Stimulated activated naive CD8-positive, alpha-beta T cell treated with anti-CD3 and anti-CD28 coated beads, Interleukin-15, Interleukin-2, amounts not matched to agents 100 ng/mL and 50 ng/mL, for 24 hours (primary cell): ENCODE results near the gene HJV.
"Not testable (repeated sequence)": the region's sequence is repeated elsewhere in the genome, so short reads cannot be mapped to it uniquely, and the experiment has no call there.

Experiments
- H3K27ac Mint-ChIP-seq: one replicate; pipeline ENCODE4 v1.8.0; 2021; ENCODE audit warnings: mild to moderate bottlenecking, mixed read lengths
- H3K27me3 Mint-ChIP-seq: one replicate; pipeline ENCODE4 v1.8.0; 2021; ENCODE audit warnings: mixed read lengths
- H3K36me3 Mint-ChIP-seq: one replicate; pipeline ENCODE4 v1.8.0; 2021; ENCODE audit warnings: low read depth, mixed read lengths
- H3K4me1 Mint-ChIP-seq: one replicate; pipeline ENCODE4 v1.8.0; 2021; ENCODE audit warnings: low read depth, mixed read lengths
- H3K4me3 Mint-ChIP-seq: one replicate; pipeline ENCODE4 v1.8.0; 2021; ENCODE audit warnings: mild to moderate bottlenecking, mixed read lengths
- H3K9me3 Mint-ChIP-seq: one replicate; pipeline ENCODE4 v1.8.0; 2021; ENCODE audit warnings: mixed read lengths

The HJV gene

DNA sequence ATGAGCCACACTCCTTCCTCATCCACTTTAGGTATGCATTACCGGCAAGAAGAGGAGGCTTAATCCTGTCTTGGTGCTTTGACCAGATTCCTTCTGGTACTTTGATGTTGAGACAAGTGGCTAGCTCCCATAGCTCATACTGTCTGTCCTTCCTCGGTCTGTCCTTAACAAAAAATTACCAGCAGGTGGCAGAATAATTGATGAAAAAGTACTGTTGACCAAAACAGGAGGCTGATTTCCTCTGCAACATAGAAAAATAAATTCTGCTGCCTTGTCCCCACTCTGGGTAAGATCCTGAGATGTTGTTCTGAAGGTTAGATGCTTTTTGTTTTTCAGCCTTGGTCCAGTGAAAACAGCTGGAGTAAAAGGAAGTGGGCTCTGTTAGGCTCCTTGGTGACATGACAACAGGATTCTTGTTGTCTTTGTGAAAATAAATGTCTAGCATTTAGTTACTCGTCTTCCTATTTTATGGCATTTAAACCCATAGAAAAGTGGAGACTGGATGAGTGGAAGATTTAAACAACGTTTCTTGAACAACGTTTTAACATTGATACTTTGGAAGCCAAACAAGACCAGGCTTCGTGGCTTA is 11.2 kb upstream of the HJV start:
- no peaks in the 10 kb centered on the region for H3K27me3 Mint-ChIP-seq
- no peaks in the 10 kb centered on the region for H3K9me3 Mint-ChIP-seq
- H3K36me3 Mint-ChIP-seq, result peaks cover 6% of the 10 kb centered on the region
- H3K4me1 Mint-ChIP-seq, result peaks cover 36% of the 10 kb centered on the region
- H3K27ac Mint-ChIP-seq, result no peak overlapping the region
- no peak overlapping the region for H3K4me3 Mint-ChIP-seq

DNA sequence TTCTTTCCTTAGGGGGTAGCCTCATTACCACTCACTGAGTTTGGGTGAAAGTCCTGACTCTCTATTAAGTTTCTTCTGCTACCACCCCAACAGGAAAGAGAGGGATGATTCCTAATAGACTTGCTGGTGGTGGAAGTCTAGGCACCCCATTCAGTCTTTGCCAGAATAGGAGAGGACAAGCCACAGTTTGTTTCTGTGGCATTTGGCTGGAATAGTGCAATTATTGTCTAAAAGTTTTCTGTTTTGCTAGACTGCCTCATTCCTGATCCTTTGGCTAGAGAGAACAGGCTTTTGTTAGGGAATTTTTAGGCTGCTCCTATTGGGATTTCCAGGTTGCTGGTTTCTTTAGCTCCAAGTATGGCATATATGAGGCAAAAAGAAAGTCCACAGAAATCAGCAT is 9.9 kb upstream of the HJV start:
- no peak overlapping the region for H3K27ac Mint-ChIP-seq
- no peaks in the 10 kb centered on the region for H3K27me3 Mint-ChIP-seq
- peaks cover 4% of the 10 kb centered on the region for H3K36me3 Mint-ChIP-seq
- no peak overlapping the region for H3K4me3 Mint-ChIP-seq
- peaks cover 23% of the 10 kb centered on the region for H3K4me1 Mint-ChIP-seq
- H3K9me3 Mint-ChIP-seq, result no peaks in the 10 kb centered on the region

DNA sequence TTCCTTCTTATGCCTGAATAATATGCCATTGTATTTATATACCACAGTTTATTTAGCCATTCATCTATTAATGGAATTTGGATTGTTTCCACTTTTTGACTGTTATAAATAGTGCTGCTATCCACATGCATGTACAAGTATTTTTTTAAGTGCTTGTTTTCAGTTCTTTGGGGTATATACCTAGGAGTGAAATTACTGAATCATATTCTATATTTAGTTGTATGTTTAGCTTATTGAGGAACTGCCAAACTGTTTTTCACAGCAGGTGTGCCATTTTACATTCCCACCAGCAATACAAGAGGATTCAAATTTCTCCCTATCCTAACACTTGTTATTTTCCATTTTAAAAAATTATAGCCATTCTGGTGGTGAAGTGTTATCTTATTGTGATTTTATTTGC is 7.6 kb upstream of the HJV start:
- Mint-ChIP-seq H3K36me3 (no peaks in the 10 kb centered on the region), H3K4me3 (no peak overlapping the region), H3K27me3 (peaks cover 14% of the 10 kb centered on the region), H3K4me1 (peaks cover 5% of the 10 kb centered on the region), H3K27ac (no peak overlapping the region), H3K9me3 (no peaks in the 10 kb centered on the region)

DNA sequence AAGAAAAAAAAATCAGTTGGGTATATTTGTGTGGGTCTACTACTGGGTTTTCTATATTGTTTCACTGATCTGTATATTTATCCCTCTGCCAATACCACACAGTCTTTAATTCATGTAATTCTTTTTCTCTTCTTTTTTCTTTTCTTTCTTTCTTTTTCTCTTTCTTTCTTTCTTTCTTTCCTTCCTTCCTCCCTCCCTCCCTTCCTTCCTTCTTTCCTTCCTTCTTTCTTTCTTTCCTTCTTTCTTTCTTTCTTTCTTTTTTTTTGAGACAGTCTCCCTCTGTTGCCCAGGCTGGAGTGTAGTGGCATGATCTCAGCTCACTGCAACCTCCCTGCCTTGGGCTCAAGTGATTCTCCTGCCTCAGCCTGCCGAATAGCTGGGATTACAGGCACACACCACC is 5.1 kb upstream of the HJV start:
- not testable (repeated sequence) for H3K4me3 Mint-ChIP-seq, H3K4me1 Mint-ChIP-seq, H3K36me3 Mint-ChIP-seq, H3K27ac Mint-ChIP-seq, H3K9me3 Mint-ChIP-seq
- peaks cover 21% of the 10 kb centered on the region for H3K27me3 Mint-ChIP-seq

DNA sequence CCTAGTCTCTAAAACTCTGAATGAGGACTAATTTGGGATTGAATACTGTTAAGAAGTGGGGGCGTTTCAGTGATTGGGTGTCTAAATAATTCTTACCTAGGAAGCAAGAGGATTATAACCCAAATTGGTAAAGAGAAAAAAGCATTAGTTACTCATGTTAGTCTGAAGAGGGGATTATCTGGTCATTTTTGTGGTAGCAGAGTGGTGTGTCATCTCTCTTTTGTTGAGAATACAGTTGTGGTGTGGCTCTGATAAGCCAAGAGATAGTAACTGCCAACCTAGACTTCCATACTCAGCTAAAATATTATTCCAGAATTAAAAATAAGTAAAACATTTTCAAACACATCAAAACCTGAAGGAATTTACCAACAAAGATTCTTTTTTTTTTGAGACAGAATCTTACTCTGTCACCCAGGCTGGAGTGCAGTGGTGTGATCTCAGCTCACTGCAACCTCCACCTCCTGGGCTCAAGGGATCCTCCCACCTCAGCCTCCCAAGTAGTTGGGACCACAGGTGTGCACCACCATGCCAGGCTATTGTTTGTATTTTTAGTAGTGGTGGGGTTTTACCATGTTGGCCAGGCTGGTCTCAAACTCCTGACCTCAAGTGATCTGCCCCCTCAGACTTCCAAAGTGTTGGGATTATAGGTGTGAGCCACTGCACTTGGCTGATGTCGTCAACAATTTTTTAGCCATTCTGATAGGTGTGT is 4.4 kb upstream of the HJV start:
- peaks cover 25% of the 10 kb centered on the region for H3K27me3 Mint-ChIP-seq
- H3K9me3 Mint-ChIP-seq, H3K4me1 Mint-ChIP-seq, H3K4me3 Mint-ChIP-seq, H3K36me3 Mint-ChIP-seq, H3K27ac Mint-ChIP-seq: not testable (repeated sequence)

DNA sequence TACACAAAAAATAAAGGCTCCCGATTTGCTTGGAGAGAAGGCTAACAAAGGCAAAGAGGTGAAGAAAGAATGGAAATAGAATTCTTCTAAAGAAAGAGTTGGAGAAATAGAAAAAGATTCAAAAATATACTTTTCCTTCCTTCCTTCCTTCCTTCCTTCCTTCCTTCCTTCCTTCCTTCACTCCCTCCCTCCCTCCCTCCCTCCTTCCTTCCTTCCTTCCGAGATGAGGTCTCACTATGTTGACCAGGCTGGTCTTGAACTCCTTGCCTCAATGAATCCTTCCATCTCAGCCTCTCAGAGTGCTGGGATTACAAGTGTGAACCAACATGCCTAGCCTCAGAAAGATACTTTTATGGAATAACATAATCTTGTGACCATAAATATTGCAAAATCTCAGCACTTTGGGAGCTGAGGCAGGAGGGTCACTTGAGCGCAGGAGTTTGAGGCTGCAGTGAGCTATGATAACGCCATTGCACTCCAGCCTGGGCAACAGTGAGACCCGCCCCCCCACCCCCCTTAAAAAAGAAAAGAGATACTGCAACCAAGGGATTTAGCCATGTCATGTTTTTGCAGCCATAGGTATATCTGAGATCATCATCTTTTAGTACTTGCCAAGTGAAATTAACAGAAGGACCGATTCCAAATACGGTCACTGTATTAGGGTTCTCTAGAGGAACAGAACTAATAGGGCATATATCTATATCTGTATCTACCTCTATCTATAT is 1.0 kb upstream of the HJV start:
- Mint-ChIP-seq H3K4me3 (no peak overlapping the region), H3K27ac (no peak overlapping the region), H3K27me3 (peaks cover 55% of the 10 kb centered on the region), H3K4me1 (peaks cover 4% of the 10 kb centered on the region), H3K36me3 (no peaks in the 10 kb centered on the region), H3K9me3 (no peaks in the 10 kb centered on the region)

DNA sequence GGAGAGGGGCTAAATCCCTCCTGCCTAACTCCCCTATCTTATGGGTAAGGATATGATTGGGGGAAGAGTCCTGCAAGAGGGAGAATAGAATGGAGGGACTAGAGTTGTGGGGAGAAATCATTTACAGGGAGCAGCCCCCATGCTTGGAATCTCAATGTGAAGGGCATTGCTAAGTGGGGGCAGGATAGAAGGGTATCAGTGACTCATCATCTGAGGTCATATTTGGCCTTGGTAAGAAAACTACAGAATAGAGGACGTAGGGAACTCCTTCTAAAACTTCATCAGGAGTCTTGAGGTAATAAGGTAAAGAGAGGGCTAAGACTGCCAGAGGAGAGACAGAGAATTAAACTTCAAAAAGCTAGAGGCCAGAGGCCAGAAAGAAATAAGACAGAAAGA is 487 bp downstream of the HJV start:
- H3K36me3 Mint-ChIP-seq, result no peaks in the 10 kb centered on the region
- peaks cover 4% of the 10 kb centered on the region for H3K4me1 Mint-ChIP-seq
- no peak overlapping the region for H3K4me3 Mint-ChIP-seq
- H3K27me3 Mint-ChIP-seq, result peaks cover 62% of the 10 kb centered on the region
- no peaks in the 10 kb centered on the region for H3K9me3 Mint-ChIP-seq
- no peak overlapping the region for H3K27ac Mint-ChIP-seq

DNA sequence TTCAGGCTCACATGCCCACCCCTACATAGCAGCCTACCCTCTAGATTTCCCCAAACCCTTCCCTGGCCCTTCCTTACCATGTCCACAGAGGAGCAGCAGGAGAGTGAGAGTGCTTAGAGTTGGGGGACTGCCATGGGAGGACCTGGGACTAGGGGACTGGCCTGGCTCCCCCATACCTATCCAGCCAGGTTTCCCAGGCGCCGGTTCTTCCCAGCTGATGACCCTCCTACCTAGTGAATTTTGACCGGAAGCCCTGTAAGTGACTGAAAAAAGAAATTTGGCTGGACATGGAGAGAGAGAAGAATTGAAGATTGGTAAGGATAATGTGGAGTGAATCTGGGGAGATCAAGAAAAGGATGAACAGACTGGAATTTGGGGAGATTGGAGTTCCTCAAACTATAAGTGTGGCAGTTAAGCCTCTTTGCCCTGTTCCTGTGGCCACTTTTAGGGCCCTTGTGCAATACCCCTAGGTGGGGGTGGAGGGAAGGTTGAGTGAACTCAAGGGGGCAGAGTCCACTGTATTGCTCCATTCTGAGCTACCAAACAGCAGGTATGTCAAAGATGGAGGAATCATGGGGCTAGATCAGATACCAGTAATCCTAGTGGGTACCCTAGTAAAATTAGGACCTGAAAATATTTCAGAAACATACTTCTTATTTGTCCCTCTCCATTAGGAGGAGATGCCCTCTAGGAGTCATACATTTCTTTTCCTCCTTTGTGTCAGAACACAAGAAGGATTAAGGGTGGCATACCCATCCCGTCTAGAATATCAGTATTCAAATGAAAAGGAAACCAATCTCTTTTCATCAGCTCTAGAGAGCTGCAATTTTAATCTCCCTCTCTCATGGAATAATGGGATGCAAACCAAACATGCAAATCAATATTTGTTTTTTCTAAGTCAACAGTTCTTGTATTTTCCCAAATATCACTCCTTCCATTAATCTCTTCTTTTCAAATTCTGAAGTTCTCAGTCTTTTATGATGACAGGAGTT is 1.2 kb downstream of the HJV start:
- peaks cover 61% of the 10 kb centered on the region for H3K27me3 Mint-ChIP-seq
- no peak overlapping the region for H3K27ac Mint-ChIP-seq
- no peaks in the 10 kb centered on the region for H3K9me3 Mint-ChIP-seq
- H3K36me3 Mint-ChIP-seq, result no peaks in the 10 kb centered on the region
- peaks cover 4% of the 10 kb centered on the region for H3K4me1 Mint-ChIP-seq
- H3K4me3 Mint-ChIP-seq, result no peak overlapping the region

DNA sequence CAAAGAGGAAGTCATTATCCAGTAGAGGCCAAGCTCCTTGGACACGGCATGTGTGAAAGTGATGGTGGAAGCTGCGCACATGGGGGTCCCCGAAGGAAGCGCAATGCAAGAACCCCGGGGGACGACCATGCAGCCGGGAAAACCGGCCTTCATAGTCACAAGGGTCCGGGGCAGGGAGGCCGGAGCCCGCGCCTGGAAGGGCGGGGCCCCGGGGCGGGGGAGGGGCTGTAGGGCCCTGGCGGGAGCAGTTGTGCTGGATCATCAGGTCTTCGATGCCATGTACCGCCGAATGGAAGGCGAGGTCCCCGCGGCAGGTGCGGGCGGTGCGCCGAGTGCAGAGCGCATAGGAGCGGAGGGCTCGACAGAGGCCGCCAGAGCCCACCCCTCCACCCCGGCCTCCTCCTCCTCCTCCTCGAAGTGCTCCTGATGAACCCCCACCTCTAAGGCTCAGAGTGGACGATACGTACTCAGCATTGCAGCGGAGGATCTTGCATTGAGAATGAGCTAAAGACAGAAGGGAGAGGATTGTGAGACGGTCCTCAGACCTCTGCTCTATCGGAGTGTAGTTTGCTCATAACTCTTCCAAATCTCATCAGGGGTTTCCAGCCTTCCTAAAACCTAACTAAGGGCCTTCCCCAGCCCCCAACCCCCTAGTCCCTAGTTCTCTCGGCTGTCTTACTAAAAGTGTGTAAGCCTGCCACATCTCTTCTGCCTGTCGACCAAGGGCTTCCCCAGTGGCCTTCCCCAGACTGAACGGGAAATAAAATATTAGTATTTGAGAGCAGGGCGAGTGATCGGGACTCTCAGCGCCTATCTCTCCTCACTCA is 2.1 kb downstream of the HJV start:
- Mint-ChIP-seq H3K27ac (no peak overlapping the region), H3K9me3 (no peaks in the 10 kb centered on the region), H3K27me3 (peaks cover 57% of the 10 kb centered on the region), H3K4me1 (peaks cover 4% of the 10 kb centered on the region), H3K36me3 (no peaks in the 10 kb centered on the region), H3K4me3 (peak overlapping the region; percentile 24)

DNA sequence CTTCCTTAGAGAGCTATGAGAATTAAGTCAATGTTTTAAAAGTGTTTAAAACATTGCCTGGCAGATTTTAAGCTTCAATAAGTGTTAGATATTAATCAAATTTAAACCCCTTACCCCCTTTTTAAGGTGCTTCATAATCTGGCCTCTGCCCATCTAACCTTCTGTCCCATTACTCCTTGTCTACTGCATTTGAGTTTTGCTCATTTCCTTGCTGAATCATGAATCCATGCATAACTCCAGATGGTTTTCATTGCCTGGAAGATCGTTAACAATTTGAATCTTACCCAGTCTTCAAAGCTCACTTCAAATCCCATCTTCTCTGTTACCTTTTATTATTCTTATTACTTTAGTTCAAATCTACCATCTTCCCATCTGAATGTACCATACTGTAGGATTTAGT is 4.6 kb downstream of the HJV start:
- Mint-ChIP-seq H3K36me3 (no peaks in the 10 kb centered on the region), H3K4me3 (no peak overlapping the region), H3K27me3 (peaks cover 48% of the 10 kb centered on the region)

DNA sequence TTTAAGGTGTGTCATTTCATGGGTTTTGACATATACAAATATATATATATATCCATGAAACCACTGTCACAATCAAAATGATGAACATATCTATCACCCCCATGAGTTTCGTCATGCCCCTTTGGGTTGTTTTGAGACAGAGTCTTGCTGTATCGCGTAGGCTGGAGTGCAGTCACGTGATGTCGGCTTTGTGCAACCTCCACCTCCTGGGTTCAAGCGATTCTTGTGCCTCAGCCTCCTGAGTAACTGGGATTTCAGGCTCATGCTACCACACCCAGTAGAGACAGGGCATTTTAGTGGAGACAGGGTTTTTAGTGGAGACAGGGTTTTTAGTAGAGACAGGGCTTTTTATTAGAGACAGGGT is 8.0 kb downstream of the HJV start:
- Mint-ChIP-seq H3K9me3 (no peaks in the 10 kb centered on the region), H3K4me3 (no peak overlapping the region), H3K27me3 (peaks cover 23% of the 10 kb centered on the region), H3K27ac (no peak overlapping the region), H3K36me3 (no peaks in the 10 kb centered on the region), H3K4me1 (peaks cover 11% of the 10 kb centered on the region)

More for the DNA sequence above, 4.6 kb downstream of the HJV start:
- Mint-ChIP-seq H3K4me1 (peaks cover 15% of the 10 kb centered on the region), H3K27ac (no peak overlapping the region), H3K9me3 (no peaks in the 10 kb centered on the region)

DNA sequence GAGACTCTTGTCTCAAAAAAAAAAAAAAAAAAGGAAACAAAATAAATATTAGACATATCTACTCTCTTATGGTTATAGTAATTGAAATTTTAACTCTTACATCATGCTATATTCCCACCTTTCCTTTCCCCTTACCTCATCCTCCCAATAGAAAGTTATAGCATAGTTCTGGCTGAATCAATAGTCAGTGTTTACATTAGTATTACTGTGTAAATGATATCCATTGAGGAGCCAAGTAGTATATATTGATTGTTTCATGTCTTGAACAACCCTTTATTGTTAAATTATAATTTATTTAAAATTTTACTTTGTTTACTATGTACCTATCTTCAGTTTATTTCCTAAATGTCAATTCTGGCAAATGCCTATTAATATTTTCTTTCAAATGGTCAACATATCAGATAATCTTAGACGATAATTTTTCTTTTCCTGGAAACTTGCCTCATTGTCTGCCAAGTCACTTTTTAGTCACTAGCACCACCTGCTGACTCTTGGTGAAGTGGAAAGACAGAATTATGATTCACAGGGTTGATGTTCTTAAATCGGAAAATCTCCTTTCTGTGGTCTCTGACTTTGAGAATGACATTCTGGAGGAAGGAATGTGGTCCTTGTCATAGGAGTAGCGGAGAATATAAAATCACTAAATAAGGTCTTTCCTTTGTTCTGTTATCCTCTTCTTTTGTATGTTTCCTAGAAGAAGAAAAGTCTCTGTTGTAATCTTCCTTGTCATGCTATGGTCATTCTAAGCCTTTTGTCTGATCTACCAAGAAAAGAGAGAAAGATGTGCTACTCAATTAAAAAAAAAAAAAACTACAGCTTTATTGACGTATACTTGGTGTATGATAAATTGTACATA is 8.6 kb downstream of the HJV start:
- H3K27ac Mint-ChIP-seq, result peak overlapping the region; percentile 1
- no peaks in the 10 kb centered on the region for H3K36me3 Mint-ChIP-seq
- H3K9me3 Mint-ChIP-seq, result no peaks in the 10 kb centered on the region
- peaks cover 18% of the 10 kb centered on the region for H3K27me3 Mint-ChIP-seq
- H3K4me1 Mint-ChIP-seq, result peaks cover 11% of the 10 kb centered on the region
- no peak overlapping the region for H3K4me3 Mint-ChIP-seq

DNA sequence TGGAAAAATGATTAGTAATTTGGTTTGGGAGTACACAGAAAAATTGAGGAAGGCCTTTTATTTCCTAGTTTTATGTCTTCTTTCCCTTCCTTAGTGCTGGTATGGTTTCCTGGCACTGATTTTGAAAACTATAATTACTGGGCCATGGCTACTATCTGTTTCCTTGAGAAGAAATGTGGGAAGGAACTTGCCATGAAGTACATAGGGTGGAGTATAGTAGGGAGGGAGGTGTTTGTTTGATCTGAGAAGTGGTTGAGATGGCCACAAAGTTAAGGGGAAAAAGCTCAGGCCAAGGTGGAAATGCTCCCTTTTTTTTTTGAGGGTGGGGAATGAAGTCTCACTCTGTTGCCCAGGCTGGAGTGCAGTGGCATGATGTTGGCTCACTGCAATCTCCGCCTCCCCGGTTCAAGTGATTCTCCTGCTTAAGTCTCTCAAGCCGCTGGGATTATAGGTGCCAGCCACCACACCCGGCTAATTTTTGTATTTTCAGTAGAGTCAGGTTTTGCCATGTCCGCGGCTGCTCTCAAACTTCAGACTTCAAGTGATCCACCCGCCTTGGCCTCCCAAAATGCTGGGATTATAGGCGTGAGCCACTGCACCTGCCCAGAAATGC is 11.3 kb downstream of the HJV start:
- no peak overlapping the region for H3K4me3 Mint-ChIP-seq
- peaks cover 37% of the 10 kb centered on the region for H3K4me1 Mint-ChIP-seq
- no peaks in the 10 kb centered on the region for H3K36me3 Mint-ChIP-seq
- H3K27ac Mint-ChIP-seq, result no peak overlapping the region
- no peaks in the 10 kb centered on the region for H3K9me3 Mint-ChIP-seq
- peaks cover 4% of the 10 kb centered on the region for H3K27me3 Mint-ChIP-seq
